A549 (cell line): ENCODE results near the gene SEC24D. TPM values are rescaled to one million over a fixed set of nuclear protein-coding genes. Genes with fewer than 3 reads are reported as not detected.

Source experiments
- ATAC-seq, 2 experiments: fragments of 200-7000 bp in 1 of 2; fragments of >200 bp in 1 of 2; cut with Nextera tagmentation in 1 of 2; cut with Tn5 transposase in 1 of 2; 3 replicates each; pipeline versions ENCODE4 v1.8.0 to v1.9.1; 2018 to 2020; ENCODE audit warnings: mild to moderate bottlenecking in 1 of 2, moderate library complexity in 1 of 2
- CTCF ChIA-PET: fragments of 300-600 bp; sonication (Branson Sonifier 250); formaldehyde crosslinking; extraction: SDS; loops from one replicate; lab custom pipeline; 2021; ENCODE audit warnings: antibody characterized with exemption, inconsistent platforms; lab: Yijun Ruan, JAX
- POLR2A ChIA-PET: fragments of 350-600 bp; formaldehyde crosslinking; extraction: SDS; loops from one replicate; lab custom pipeline; 2021; ENCODE audit warnings: antibody characterized with exemption, inconsistent platforms; lab: Yijun Ruan, JAX
- DNase-seq, 2 experiments: peaks; one replicate each; pipeline versions ENCODE4 v3.0.0 to v3.0.0-alpha.2; 2011 to 2016; ENCODE audit warnings: low read depth in 1 of 2, low spot score in 1 of 2
- FAIRE-seq: peaks from 2 replicates; lab custom pipeline; 2011; peaks lifted over from hg19 to GRCh38; lab: Jason Lieb, UNC
- H3K27ac ChIP-seq, 2 experiments: fragments of >200 bp; sonication (Bioruptor Twin); formaldehyde crosslinking; 3 replicates each; pipeline ENCODE4 v1.5.1; 2016 to 2017
- H3K4me1 ChIP-seq: fragments of >200 bp; sonication (Bioruptor Twin); formaldehyde crosslinking; 3 replicates; pipeline ENCODE4 v1.6.1; 2016
- H3K4me2 ChIP-seq: fragments of >200 bp; sonication (Bioruptor Twin); formaldehyde crosslinking; 3 replicates; pipeline ENCODE4 v1.6.1; 2016
- H3K4me3 ChIP-seq: fragments of >200 bp; sonication (Bioruptor Twin); formaldehyde crosslinking; 3 replicates; pipeline ENCODE4 v1.5.1; 2016
- H3K9me3 ChIP-seq: fragments of >200 bp; sonication (Bioruptor Twin); formaldehyde crosslinking; 3 replicates; pipeline ENCODE4 v1.6.1; 2016
- CBX2 ChIP-seq: fragments of 200-600 bp; sonication (generic); IDR thresholded peaks from 2 replicates; pipeline ENCODE4 v1.6.1; 2016; ENCODE audit warnings: low read depth, mild to moderate bottlenecking, borderline replicate concordance
- CBX8 ChIP-seq: fragments of 200-600 bp; sonication (generic); IDR thresholded peaks from 2 replicates; pipeline ENCODE4 v1.6.1; 2016
- CEBPB ChIP-seq, 2 experiments: fragments of >200 bp in 1 of 2; sonication (Bioruptor Twin) in 1 of 2; formaldehyde crosslinking in 1 of 2; IDR thresholded peaks; 2 replicates each; pipeline ENCODE4 v1.6.1; 2012 to 2016
- CHD2 ChIP-seq: fragments of 150-350 bp; IDR thresholded peaks from 2 replicates; pipeline ENCODE4 v1.6.1; 2014; ENCODE audit warnings: low read length; ENCODE audit not compliant: partially characterized antibody
- CHD4 ChIP-seq: fragments of 200-600 bp; sonication (generic); IDR thresholded peaks from 2 replicates; pipeline ENCODE4 v1.6.1; 2016; ENCODE audit warnings: antibody characterized with exemption, mild to moderate bottlenecking, borderline replicate concordance
- CTCF ChIP-seq: fragments of >200 bp; sonication (Bioruptor Twin); formaldehyde crosslinking; IDR thresholded peaks from 3 replicates; pipeline ENCODE4 v1.5.1; 2016
- EHF ChIP-seq: fragments of 250-450 bp; sonication (Bioruptor Pico); IDR thresholded peaks from 2 replicates; pipeline ENCODE4 v1.5.0; 2020; ENCODE audit warnings: mild to moderate bottlenecking
- ELK1 ChIP-seq: fragments of 150-350 bp; IDR thresholded peaks from 2 replicates; pipeline ENCODE4 v1.6.1; 2014; ENCODE audit warnings: low read depth, mild to moderate bottlenecking, low read length
- ESRRA ChIP-seq: fragments of 150-350 bp; IDR thresholded peaks from 2 replicates; pipeline ENCODE4 v1.6.1; 2014; ENCODE audit warnings: mild to moderate bottlenecking, low read length, borderline replicate concordance
- HOXB13 ChIP-seq: fragments of 250-450 bp; sonication (Bioruptor Pico); IDR thresholded peaks from 2 replicates; pipeline ENCODE4 v1.5.0; 2020; ENCODE audit warnings: low read depth, mild to moderate bottlenecking, moderate library complexity
- JUN ChIP-seq, 2 experiments: fragments of >200 bp; sonication (Bioruptor Twin); formaldehyde crosslinking; IDR thresholded peaks; 2 replicates in 1 of 2; 3 replicates in 1 of 2; pipeline ENCODE4 v1.6.1; 2016 to 2017
- KDM1A ChIP-seq: fragments of 200-600 bp; sonication (generic); IDR thresholded peaks from 2 replicates; pipeline ENCODE4 v1.6.1; 2016; ENCODE audit warnings: low read depth, mild to moderate bottlenecking
- KDM5A ChIP-seq: fragments of 200-600 bp; sonication (generic); IDR thresholded peaks from 2 replicates; pipeline ENCODE4 v1.6.1; 2016; ENCODE audit warnings: antibody characterized with exemption, mild to moderate bottlenecking
- PHF8 ChIP-seq: fragments of 200-600 bp; sonication (generic); IDR thresholded peaks from 2 replicates; pipeline ENCODE4 v1.6.1; 2016; ENCODE audit warnings: low read depth, mild to moderate bottlenecking, antibody characterized with exemption, moderate library complexity, borderline replicate concordance
- POLR2AphosphoS2 ChIP-seq: conservative IDR thresholded peaks from 2 replicates; pipeline ENCODE4 v1.6.1; 2012; ENCODE audit warnings: low read length, improper control_type of control experiment, inconsistent platforms
- RARB ChIP-seq: fragments of 250-450 bp; sonication (Bioruptor Pico); IDR thresholded peaks from 2 replicates; pipeline ENCODE4 v1.8.0; 2021; ENCODE audit warnings: mild to moderate bottlenecking, moderate library complexity
- RCOR1 ChIP-seq: fragments of 150-350 bp; IDR thresholded peaks from 2 replicates; pipeline ENCODE4 v1.6.1; 2014; ENCODE audit warnings: antibody characterized with exemption, low read length, low read depth
- SMC3 ChIP-seq: fragments of >200 bp; sonication (Bioruptor Twin); formaldehyde crosslinking; IDR thresholded peaks from 3 replicates; pipeline ENCODE4 v1.6.1; 2018; ENCODE audit warnings: inconsistent platforms
- SREBF2 ChIP-seq: fragments of 450-650 bp; IDR thresholded peaks from 2 replicates; pipeline ENCODE4 v1.6.1; 2014; ENCODE audit warnings: mild to moderate bottlenecking, moderate library complexity
- TFCP2L1 ChIP-seq: fragments of 250-450 bp; sonication (Bioruptor Pico); IDR thresholded peaks from 2 replicates; pipeline ENCODE4 v1.5.0; 2021; ENCODE audit warnings: mild to moderate bottlenecking
- TP53 ChIP-seq: fragments of 250-450 bp; sonication (Bioruptor Pico); IDR thresholded peaks from 2 replicates; pipeline ENCODE4 v1.5.0; 2021; ENCODE audit warnings: mild to moderate bottlenecking, moderate library complexity
- USF2 ChIP-seq: fragments of 450-650 bp; IDR thresholded peaks from 2 replicates; pipeline ENCODE4 v1.6.1; 2014; ENCODE audit warnings: antibody characterized with exemption
- ZC3H11A ChIP-seq: fragments of 450-650 bp; IDR thresholded peaks from 2 replicates; pipeline ENCODE4 v1.6.1; 2014; ENCODE audit warnings: antibody characterized with exemption, mild to moderate bottlenecking
- ZNF302 ChIP-seq: fragments of 250-450 bp; sonication (Bioruptor Pico); IDR thresholded peaks from 2 replicates; pipeline ENCODE4 v1.9.0; 2021; ENCODE audit warnings: inconsistent platforms, mild to moderate bottlenecking, moderate library complexity
- WGBS: methylation state at CpG from one replicate; pipeline ENCODE4 v1.1.6; 2017; ENCODE audit errors: missing lambda C conversion rate; 5-methylcytosine and 5-hydroxymethylcytosine counted together
- polyA plus RNA-seq, 4 experiments: library from polyadenylated mRNA; depleted of rRNA in 3 of 4; stranded (reverse); fragments of >200 nt; fragmentation: RNase III in 1 of 4; extraction: RNeasy Plus Mini Kit Qiagen cat#74134 plus additional on column Dnase treatment in 1 of 4; gene quantifications; 2 replicates in 3 of 4; 3 replicates in 1 of 4; pipeline ENCODE4 v1.2.3, GENCODE V29; 2011 to 2017

SEC24D gene
- polyA plus RNA-seq, 2 of the 4 experiments (the other 2 are of a cell fraction) = 12.8 to 15.6 TPM

GRCh38 chr4:118721752-118722151 is 114.2 kb downstream of the SEC24D start (continued):
- TF ChIP-seq KDM5A (no peak), CBX8 (no peak), EHF (CRISPR knock-in tag) (no peak)

DNA sequence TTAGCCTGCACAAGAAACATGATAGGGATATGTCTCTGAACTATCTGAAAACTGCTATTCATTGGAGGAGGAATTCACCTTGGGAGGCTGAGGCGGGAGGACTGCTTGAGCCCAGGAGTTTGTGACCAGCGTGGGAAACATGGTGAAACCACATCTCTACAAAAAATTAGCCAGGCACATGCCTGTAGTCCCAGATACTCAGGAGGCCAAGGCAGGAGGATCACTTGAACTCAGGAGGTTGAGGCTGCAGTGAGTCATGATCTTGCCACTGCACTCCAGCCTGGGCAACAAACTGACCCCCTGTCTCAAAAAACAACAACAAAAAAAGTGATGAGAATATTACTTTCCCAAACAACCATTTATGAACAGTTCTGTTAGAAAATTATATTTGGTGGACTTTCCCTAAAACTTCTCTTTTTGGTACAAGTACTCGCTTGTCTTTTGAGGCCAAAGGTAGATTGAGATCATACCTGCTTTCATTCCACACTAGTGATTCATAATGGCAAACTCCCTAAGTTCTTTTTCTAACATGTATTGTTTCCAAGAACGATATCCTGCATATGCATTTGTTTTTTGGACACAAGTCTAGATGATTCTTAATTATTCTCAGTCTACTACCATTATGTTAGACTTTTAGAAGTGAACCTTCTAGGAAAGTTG is 117.3 kb downstream of the SEC24D start:
- no peak for FAIRE-seq
- ChIA-PET POLR2A (no interaction called here), CTCF (no interaction called here)

DNA sequence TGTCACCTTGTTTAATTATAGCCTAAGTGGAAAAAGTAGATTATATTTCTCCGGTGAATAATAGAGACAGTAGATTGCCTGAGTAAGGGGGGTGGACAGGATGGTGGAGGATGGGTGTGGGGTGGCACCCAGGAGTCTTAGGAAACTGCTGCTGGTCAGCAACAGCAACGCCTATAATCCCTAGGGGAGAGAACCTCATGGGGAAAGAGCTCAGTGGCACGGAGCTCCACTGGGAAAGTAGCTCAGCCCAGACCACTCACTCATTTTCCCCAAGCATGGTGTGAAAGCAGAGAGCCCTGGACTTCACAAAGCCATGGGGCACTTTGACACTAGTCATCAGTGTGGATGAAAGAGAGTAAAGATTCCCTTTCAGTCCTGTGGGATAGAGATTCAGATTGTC is 119.6 kb downstream of the SEC24D start:
- Histone ChIP-seq H3K4me3 (no peak overlapping the region), H3K27ac (no peak overlapping the region), H3K4me1 (no peaks in the 10 kb centered on the region), H3K4me2 (no peak overlapping the region), H3K9me3 (no peaks in the 10 kb centered on the region)
- POLR2A ChIA-PET = no interaction called here
- ATAC-seq = no peak; a peak in 1 of 6 replicates
- WGBS = 70% methylated on average over 3 of the region's 3 CpGs
- no peak for TF ChIP-seq POLR2AphosphoS2
- no peak for TF ChIP-seq RCOR1
- TF ChIP-seq ELK1 = no peak
- TF ChIP-seq CHD4 = no peak
- no peak for TF ChIP-seq SMC3
- no peak for TF ChIP-seq HOXB13 (CRISPR knock-in tag)
- no peak for TF ChIP-seq CEBPB (IDR thresholded peaks at IDR 0.05)
- TF ChIP-seq KDM5A = no peak
- TF ChIP-seq CBX2 = no peak
- TF ChIP-seq ZNF302 (CRISPR knock-in tag) = no peak
- TF ChIP-seq TP53 (CRISPR knock-in tag) = no peak
- no peak for TF ChIP-seq TFCP2L1 (CRISPR knock-in tag)
- FAIRE-seq = no peak
- no peak for DNase-seq
- CTCF ChIA-PET = no interaction called here

More for the DNA sequence above, 117.3 kb downstream of the SEC24D start:
- Histone ChIP-seq H3K27ac (no peak overlapping the region), H3K4me1 (no peaks in the 10 kb centered on the region), H3K9me3 (no peaks in the 10 kb centered on the region), H3K4me3 (no peak overlapping the region), H3K4me2 (no peak overlapping the region)
- ATAC-seq (no peak), DNase-seq (no peak)
- WGBS = 90% methylated on average over 4 of the region's 4 CpGs
- TF ChIP-seq ZC3H11A (no peak), PHF8 (no peak), CBX2 (no peak), CTCF (no peak), KDM5A (no peak), ESRRA (no peak), USF2 (no peak), RARB (CRISPR knock-in tag) (no peak), CBX8 (no peak), CHD2 (no peak), SREBF2 (no peak), JUN (IDR thresholded peaks at IDR 0.05) (no peak), KDM1A (no peak)
